GM18520 (cell line): ENCODE measurements around the gene IQCE.

Experiments
- ATAC-seq: cut with Tn5 transposase; IDR thresholded peaks from one replicate; pipeline ENCODE4 v1.9.1; 2021; ENCODE audit not compliant: unreplicated experiment

IQCE gene

DNA sequence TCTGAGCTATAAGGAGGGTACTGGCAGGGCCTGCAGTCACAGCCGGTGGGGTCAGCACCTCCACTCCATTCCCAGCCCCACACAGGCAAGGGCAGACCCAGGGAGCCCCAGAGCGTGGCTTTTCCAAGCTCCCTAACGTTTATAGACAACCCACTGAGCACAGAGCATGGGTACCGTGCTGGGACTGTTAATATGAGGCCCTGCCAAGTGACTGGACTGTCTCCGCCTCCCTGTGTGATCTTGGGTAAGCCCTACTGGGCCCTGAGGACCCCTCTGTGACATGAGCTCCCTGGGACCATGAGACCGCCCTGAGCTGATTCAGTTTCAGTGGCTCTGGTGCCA, 85.4 kb downstream of the IQCE start:
- no peak for ATAC-seq

DNA sequence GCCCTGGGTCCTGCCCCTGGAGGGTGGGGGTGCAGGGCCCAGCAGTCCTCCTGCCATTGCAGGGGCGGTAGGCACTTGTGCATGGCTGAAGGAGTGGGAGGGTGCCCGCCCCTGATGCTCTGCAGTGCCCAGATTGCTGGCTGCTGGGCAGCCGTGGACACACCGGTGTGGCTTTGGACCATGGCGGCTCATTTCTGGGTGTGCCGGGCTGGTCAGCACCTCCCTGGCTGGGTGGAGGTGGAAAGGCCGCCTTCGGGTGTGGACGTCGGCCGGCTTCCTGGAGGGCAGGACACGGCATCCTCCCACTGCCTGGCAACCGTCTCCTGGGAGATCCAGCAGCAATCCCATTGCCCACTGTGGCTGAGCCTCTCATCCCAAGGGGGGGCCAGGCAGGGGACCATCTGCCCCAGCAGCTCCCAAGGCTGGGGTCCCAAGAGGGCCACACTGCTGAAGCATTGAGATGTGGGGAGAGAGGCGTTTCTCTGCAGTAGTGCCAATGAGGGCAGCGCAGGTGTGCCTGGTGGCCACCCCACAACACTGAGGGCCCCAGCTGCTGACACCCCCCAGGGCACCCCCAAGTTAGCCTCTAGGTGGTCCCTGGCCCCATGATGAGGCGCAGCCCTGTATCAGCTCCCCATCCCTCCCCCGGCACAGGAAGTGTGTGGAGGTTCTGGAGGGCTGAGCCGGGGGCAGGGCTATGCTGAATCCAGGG, 85.9 kb downstream of the IQCE start:
- no peak for ATAC-seq

DNA sequence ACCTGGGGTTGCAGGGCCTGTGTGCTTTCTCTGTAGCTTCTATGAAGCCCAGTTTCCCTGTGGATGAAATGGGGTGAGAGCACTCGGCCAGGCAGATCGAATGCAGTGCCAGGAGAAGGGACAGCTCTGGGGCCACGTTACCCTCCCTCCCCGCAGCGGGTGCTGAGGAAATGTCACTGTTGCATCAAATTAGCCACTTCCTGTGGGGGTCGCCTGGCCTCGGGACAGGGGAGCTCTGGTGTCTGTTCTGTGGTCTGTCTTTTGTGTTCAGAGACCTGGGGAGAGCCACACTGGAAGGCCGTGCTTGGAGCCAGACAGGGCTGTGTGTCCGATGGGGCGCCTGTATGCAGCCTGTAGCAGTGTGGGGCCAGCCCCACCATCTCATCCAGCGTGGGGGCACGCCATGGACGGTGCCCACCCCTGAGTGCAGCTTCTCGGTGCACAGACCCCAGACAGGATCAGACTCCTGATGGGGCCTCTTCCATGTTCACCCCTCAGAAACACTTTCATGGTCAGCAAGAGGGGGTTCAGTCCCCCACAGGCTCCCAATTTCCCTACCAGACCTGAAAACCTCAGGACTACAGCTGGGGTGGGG, 86.6 kb downstream of the IQCE start:
- ATAC-seq = no peak

DNA sequence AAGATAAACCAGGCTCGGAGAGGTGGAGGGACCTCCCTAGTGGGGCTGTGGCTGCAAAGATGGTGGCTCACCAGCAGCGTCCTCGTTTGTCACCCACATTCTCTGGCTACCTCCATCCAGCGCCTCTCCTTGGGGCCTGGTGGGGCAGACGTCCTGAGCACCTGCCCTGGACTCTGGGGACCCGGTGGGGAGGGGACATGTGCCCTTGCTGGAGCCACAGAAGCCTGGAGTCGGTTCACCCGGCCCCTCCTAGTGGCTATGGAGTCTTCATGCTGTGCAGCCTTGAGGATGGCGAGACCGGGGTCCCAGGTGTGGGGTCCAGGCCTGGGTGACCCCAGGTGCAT, 87.5 kb downstream of the IQCE start:
- ATAC-seq = no peak

DNA sequence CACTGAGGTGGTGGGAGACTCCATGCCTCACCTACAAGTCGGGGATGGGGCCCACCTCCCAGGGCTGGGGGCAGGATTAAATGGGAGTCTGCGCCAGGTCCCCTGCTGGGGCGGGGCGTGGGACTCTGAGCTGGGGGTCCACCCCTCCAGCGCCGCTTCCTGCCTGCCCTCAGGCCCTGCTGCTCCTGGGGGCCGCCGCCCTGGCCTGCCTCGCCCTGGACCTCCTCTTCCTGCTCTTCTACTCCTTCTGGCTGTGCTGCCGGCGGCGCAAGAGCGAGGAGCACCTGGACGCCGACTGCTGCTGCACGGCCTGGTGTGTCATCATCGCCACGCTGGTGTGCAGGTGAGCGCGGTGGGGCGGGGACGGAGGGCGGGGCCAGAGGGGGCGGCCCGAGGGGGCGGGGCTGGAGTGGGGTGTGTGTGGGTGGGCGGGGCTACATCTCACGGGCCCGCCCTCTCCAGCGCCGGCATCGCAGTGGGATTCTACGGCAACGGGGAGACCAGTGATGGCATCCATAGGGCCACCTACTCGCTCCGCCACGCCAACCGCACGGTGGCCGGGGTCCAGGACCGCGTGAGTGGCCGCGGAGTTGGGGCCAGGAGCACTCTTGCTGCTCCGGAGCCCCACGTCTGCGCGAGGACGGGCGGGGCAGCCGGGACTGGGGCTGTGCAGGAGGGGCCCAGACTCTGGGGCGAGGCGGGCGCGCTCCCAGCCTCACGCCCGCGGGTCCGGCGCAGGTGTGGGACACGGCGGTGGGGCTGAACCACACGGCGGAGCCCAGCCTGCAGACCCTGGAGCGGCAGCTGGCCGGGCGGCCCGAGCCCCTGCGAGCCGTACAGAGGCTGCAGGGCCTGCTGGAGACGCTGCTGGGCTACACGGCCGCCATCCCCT, 88.1 kb downstream of the IQCE start:
- no peak for ATAC-seq

DNA sequence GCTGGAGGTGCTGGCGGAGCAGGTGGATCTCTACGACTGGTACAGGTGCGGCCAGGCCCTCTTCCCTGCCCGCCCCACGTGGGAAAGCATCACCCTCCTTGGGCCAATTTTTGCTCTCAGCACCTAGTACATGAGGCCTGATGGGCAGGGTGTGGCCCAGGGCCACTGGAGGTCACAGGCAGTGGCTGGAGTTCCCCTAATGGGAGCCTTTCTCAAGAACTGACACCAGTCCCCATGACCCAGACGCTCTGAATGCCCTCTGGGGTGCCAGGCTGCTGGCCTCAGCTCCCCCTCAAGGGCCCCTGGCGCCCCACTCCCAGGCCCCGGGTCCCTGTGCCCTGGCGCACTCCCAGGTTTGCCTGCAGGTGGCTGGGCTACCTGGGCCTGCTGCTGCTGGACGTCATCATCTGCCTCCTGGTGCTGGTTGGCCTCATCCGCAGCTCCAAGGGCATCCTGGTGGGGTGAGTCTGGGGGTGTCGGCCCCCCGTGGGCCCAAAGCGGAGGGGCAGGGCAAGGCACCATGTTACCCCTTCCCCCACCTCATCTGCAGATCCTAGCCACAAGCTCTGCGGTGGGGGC, 88.9 kb downstream of the IQCE start:
- ATAC-seq = no peak

DNA sequence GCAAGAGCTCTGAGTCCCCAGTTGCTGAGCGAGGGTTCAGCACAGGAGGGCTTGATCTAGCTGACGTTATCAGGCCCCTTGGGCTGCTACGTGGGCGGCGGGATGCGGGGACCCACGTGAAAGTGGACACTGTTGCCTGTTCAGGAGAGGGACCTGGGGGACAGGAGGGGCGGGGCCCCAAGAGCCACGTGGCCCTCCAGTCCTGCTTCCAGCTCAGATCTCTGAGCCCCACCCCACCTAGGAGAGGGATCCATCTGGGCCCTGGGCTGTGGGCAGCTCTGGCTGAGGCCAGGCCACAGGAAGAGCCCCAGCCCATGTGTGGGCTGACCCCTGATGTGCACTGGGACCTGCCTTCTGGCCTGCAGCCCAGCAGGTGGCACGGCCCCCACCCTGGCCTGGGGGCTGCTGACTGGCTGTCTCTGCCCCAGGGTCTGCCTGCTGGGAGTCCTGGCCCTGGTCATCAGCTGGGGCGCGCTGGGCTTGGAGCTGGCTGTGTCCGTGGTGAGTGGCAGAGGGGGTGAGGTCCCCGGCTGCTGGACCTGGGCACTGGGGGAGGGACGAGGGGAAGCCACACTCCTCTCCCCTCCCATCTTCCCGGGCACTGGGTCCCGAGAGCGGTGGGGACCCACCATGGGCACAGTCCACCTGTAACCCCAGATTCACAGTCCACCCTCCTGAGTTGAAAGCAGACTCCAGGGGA, 90.5 kb downstream of the IQCE start:
- ATAC-seq = no peak

DNA sequence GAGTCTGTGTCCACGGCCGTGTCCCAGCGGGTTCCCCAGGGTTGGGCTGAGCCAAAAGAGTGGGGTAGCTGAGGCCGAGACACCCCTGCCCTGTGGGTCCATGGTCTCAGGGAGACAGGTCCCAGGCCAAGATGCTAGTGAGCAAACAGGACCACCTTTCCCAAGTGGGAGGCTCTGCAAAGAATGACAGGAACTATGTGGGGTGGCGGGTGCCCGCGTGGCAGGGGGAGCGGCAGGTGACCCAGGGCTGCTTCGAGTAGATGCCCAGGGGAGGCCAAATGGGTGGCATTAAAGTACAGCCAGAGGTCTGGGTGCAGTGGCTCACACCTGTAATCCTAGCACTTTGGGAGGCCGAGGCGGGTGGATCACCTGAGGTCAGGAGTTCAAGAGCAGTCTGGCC, 91.2 kb downstream of the IQCE start:
- ATAC-seq = no peak

DNA sequence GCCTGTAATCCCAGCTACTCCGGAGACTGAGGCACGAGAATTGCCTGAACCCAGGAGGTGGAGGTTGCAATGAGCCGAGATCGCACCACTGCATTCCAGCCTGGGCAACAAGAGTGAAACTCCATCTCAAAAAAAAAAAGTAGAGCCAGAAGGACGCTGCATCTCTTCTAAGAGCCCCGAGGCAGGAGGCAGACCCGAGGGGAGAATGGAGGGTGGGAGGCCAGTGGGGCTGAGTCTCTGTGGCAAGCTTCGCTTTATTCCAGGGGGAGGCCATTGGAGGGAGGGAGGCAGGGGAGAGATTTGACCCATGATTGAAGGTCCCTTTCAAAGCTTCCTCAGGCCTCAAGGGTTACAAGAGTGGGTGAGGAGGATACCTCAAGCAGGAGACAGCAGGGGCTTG, 91.7 kb downstream of the IQCE start:
- no peak for ATAC-seq

DNA sequence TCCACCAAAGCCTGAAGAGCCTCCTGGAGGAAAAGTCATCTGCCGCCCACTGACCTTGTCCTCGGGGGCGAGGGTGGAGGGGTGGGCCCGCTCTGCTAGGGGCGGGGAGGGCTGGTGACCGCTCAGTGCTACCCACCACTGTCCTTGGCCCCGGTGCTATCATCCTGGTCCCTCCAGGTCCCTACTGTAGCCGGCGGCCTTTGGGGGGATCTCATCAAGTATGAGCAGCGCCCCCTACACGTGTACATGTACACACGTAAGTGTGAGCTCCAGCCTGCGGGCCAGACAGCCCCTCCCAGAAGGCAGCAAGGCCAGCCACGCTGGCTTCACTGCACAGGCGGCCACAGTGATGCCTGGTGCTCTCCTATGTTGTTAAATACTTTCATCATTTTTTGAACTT, 92.6 kb downstream of the IQCE start:
- no peak for ATAC-seq

DNA sequence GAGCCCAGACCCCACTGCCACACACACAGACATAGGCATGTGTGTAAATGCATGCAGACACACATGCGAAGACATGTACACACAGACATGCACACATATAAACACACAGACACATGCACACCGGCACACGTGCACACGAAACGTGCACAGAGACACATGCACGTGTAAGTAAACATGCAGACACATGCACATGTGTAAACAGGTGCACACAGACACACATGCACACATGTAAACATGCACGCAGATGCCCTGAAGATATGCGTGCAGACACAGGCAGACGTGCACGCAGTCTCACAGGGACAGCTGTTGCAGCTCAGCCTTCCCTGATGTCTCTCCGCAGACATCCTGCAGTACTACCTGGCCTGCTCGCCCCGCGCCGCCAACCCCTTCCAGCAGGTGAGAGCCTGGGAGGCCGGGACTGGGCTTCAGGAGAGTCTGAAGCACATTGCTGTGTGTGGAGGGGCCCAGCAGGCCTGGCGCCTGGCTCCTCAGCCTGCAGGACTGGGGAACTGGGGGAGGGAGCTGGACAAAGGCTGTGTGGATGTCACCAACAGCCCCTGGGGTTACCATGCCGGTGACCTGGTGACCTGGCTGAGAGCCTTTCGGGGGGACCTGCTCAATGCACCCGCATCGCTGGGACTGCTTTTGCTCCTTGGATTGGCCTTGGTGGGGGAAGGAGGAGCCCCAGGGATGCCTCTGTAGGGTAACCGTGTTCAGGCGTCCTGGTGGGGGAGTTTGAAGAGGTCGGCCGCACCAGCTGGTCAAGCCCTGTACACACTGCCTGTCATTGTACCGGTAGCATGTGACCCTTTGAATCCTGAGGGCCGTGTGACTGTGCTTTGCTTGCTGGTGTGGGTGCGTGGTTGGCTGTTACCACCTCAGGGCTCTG, 93.3 kb downstream of the IQCE start:
- no peak for ATAC-seq

DNA sequence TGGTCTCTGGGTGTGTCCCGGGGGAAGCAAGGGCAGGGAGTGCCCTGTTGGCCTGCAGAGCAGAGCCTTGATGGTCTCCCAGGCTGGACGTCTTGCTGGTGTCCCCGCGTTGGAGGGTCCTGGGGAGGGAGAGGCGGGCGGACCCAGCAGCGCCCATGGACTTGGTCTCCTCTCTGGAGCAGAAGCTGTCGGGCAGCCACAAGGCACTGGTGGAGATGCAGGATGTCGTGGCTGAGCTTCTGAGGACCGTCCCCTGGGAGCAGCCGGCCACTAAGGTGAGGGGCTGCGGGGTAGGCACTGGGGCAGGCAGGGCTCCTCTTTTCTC, 93.9 kb downstream of the IQCE start:
- ATAC-seq = no peak

DNA sequence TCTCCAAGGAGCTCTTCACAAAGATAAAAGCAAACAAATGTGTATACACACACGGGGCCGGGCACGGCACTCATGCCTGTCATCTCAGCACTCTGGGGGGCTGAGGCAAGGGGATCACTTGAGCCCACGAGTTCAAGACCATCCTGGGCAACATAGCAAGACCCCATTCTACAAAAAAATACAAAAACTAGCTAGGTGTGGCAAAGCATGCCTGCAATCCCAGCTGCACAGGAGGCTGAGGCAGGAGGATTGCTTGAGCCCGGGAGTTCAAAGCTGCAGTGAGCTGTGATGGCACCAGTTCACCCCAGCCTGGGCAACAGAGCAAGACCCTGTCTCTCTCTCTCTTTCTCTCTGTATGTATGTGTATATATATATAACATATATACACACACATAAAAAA, 95.3 kb downstream of the IQCE start:
- no peak for ATAC-seq

DNA sequence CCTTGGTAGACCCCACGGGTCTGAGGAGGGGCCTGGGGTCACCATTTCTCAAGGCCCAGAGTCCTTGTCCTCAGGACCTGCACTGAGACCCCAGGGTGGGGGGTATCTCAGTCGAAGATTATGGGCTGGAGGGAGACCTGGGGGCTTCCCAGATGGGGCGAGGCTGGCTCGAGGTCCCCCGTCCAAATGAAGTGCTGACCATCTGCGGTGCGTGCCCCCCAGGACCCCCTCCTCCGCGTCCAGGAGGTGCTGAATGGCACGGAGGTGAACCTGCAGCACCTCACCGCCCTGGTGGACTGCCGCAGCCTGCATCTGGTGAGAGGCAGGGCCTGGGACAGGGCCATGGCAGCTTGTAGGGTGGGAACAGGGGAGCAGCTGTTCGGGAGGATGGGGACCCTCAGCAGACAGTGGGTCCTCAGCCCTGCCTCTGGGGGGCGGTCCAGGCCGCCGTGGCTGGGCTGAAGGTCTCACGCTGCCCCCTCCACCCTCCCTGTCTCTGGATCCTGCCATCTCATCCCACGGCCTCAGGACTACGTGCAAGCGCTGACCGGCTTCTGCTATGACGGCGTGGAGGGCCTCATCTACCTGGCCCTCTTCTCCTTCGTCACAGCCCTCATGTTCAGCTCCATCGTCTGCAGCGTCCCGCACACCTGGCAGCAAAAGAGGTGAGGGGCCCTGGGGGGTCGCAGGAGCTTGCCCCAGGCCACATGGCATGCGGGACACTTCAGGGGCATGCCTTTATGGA, 97.3 kb downstream of the IQCE start:
- no peak for ATAC-seq

DNA sequence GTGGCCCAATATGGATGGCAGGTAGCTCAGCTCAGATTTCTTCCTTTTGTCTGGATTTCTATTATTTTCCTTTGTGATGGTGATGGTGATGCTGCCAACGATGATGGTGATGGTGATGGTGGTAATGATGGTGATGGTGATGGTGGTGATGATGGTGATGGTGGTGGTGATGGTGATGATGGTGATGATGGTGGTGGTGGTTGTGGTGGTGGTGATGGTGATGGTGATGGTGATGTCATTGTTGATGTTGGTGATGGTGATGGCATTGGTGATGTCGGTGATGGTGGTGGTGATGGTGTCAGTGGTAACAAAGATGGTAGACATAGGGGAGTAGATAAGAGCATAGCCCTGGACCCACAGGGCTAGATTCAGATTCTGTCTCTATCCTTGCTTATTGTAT, 98.4 kb downstream of the IQCE start:
- no peak for ATAC-seq

DNA sequence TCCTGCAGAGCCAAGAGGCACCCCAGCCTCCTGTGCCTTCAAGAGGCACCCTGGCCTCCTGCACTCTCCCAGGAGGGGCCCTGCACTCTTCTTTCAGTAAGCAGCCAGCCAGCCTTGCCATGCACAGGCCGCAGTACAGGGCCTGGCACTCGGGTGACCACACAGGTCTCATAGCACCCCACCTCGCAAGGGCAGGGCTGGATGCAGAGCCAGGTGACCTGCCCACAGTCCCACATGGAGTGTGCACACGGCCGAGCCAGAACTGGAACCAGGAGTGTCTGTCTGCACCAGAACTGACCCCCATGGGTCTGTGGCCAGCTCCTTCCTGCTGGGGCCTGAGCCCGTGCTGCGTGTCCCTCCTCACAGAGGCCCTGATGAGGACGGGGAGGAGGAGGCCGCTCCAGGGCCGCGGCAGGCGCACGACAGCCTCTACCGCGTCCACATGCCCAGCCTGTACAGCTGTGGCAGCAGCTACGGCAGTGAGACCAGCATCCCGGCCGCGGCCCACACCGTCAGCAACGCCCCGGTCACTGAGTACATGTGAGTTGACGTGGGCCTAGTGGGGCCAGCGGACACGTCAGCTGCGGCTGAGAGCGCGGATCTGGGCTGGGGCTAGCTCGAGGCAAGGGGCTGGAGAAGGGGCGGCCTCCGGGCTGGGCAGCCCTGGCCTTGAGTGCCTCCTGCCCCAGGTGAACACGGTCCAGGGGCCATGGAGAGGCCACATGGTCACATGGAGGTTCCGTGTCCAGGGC, 99.3 kb downstream of the IQCE start:
- no peak for ATAC-seq

DNA sequence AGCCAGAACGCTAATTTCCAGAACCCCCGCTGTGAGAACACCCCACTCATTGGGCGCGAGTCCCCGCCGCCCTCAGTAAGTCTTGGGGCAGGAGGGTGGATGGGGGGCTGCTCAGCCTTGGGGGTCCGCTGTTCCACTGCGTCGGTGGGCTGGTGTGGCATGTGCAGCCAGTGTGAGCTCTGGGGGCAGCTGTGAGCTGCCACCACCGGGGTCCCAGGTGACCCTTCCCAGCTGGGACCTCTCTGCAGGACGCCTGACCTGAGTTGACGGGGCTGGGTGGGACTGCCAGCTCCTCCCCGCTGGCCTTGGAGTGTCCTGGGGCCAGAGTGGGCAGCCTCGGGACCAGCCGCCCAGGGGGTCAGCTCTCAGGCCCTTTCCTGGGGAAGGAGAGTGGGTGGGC, 100.2 kb downstream of the IQCE start:
- no peak for ATAC-seq

DNA sequence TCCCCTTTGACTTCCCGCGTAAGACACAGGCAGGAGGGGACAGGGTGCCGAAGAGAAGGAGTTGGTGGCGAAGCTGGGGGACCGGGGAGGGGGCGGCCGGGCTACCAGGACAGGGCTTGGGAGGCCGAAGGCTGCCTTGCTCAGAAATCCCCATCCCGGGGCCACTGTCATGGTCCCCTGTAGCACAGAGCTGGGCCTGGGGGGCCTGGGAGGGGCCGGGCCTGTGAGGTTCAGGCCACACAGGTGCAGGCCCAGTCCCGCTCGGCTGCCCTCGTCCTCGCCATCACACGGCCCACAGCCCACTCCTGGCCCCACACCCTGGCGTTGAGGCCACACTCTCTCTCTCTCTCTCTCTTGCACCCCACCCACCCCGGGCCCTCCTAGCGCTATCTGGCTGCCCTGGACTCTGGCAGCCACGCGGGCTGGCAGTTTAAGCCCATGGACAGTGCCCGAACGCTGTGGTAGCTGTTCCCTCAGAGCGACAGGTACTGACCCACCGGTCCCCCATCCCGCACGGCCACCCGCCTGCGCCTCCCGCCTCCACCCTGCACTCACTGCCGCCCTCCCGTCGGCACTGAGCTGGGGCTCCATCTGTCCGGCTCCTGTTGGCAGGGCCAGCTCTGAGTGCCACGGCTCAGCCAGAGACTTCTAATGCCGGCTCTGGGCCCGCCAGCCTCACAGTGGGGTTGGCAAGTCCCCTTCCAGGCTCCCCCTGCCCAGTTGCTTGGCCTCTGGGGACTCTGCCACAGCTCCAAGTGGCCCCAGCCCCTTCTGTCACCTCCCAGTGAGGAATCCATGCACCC, 101.0 kb downstream of the IQCE start:
- ATAC-seq = no peak
